ENCODE measurements around the gene LDLRAP1. TPM values are rescaled to one million over a fixed set of nuclear protein-coding genes. Genes with fewer than 3 reads are reported as not detected.
A peak's percentile ranks its signal among the peaks of the same experiment; 100 is the strongest.

The LDLRAP1 gene
- 24.7 and 29.2 TPM in 2 replicates for total RNA-seq (2021)
- Bru-seq, nascent RNA, result percentile 57 among the genes with signal in this experiment
- BruChase-seq, experiment 1, labeled RNA remaining after a 2-hour chase, result percentile 78 among the genes with signal in this experiment
- BruChase-seq, experiment 2, labeled RNA remaining after a 6-hour chase, result percentile 78 among the genes with signal in this experiment
- long read RNA-seq, transcript LDLRAP1-201 (9 exons, 2,940 nt), result major isoform, 30 of 44 reads
- long read RNA-seq, partial matches to known transcripts, result 5 of 44 reads
- long read RNA-seq, other reads (novel, unspliced or antisense), result 6 of 44 reads

GRCh38 chr1:25543425-25544242 is at the start of gene LDLRAP1:
Gene LDLRAP1, plus strand, starts transcription at chr1:25543606. Its CDS starts 93 bp downstream, at chr1:25543699.
- H3K27me3 ChIP-seq (ENCODE audit: insufficient read depth, low read depth), result no peaks in the 10 kb centered on the region
- 0 out of 2 replicates have a peak within 1 kb of the TSS, but pooled peaks have one; percentile 41 for H2AFZ ChIP-seq
- intact Hi-C loops (cut with micrococcal nuclease; ENCODE audit: unreplicated experiment), result no loop called here
- no peaks in the 10 kb centered on the region for H4K20me1 ChIP-seq (ENCODE audit: insufficient read depth)
- no TSS peak for BruUV-seq (replicated peaks)
- H3K9me3 ChIP-seq (ENCODE audit: insufficient read depth, low read depth), result no peaks in the 10 kb centered on the region
- POLR2A ChIA-PET (ENCODE audit: unreplicated experiment), result interaction anchor here (0.8 kb wide), 1 partner anchor 315 kb away, joined by 5 read pairs; no protein-coding TSS in a partner anchor
- peak in 1 of 2 experiments; percentile 78 for DNase-seq
- no peak within 1 kb of the TSS for H3K27ac ChIP-seq
- H3K36me3 ChIP-seq (ENCODE audit: low read depth), result no peaks in the 10 kb centered on the region
- H3K4me3 ChIP-seq, result peak within 1 kb of the TSS; percentile 68
- peaks cover 21% of the 10 kb centered on the region for H3K4me1 ChIP-seq (replicated peaks; ENCODE audit: insufficient read depth)
- peaks cover 39% of the 10 kb centered on the region for H3K79me2 ChIP-seq (ENCODE audit: low read depth)
- CTCF ChIA-PET, result no interaction called here
- TF ChIP-seq CTCF (conservative IDR thresholded peaks at IDR 0.05) (no peak), EZH2 (IDR thresholded peaks at IDR 0.05; ENCODE audit: low read depth) (no peak)
- peaks cover 7% of the 10 kb centered on the region; the same call in 1 of the 2 replicates for H3F3A ChIP-seq (ENCODE audit: insufficient read depth, low read depth)
- H3K4me2 ChIP-seq, result peak within 1 kb of the TSS; percentile 81
- no peaks in the 10 kb centered on the region for H3K9me2 ChIP-seq (ENCODE audit: insufficient read depth)

GRCh38 chr1:25494952-25495351 is 48.5 kb upstream of the LDLRAP1 start:
- Histone ChIP-seq H3K9me2 (ENCODE audit: insufficient read depth) (no peaks in the 10 kb centered on the region), H3F3A (ENCODE audit: insufficient read depth, low read depth) (0 out of 2 replicates have a peak, but pooled peaks cover 3% of the 10 kb centered on the region), H3K4me2 (no peak overlapping the region), H3K27me3 (ENCODE audit: insufficient read depth, low read depth) (no peaks in the 10 kb centered on the region), H3K79me2 (ENCODE audit: low read depth) (no peaks in the 10 kb centered on the region), H3K4me1 (replicated peaks; ENCODE audit: insufficient read depth) (no peaks in the 10 kb centered on the region), H3K9me3 (ENCODE audit: insufficient read depth, low read depth) (no peaks in the 10 kb centered on the region), H2AFZ (no peak overlapping the region), H3K36me3 (ENCODE audit: low read depth) (no peaks in the 10 kb centered on the region; the same call in none of the 2 replicates), H3K27ac (no peak overlapping the region), H4K20me1 (ENCODE audit: insufficient read depth) (no peaks in the 10 kb centered on the region), H3K4me3 (no peak overlapping the region)
- intact Hi-C loops (cut with micrococcal nuclease; ENCODE audit: unreplicated experiment), result no loop called here
- CTCF ChIA-PET, result no interaction called here
- BruUV-seq (replicated peaks), result no TSS peak
- POLR2A ChIA-PET (ENCODE audit: unreplicated experiment), result no interaction called here
- no peak for DNase-seq
- TF ChIP-seq EZH2 (IDR thresholded peaks at IDR 0.05; ENCODE audit: low read depth) (no peak), CTCF (conservative IDR thresholded peaks at IDR 0.05) (no peak)

GRCh38 chr1:25500694-25501093 is 42.7 kb upstream of the LDLRAP1 start:
- Histone ChIP-seq H3K79me2 (ENCODE audit: low read depth) (no peaks in the 10 kb centered on the region), H3K4me2 (no peak overlapping the region), H3K27ac (0 out of 2 replicates have a peak overlapping the region, but pooled peaks have one; percentile 9), H2AFZ (no peak overlapping the region), H3K9me2 (ENCODE audit: insufficient read depth) (no peaks in the 10 kb centered on the region), H3F3A (ENCODE audit: insufficient read depth, low read depth) (peaks cover 10% of the 10 kb centered on the region; the same call in 1 of the 2 replicates), H3K4me3 (no peak overlapping the region), H3K36me3 (ENCODE audit: low read depth) (no peaks in the 10 kb centered on the region), H3K27me3 (ENCODE audit: insufficient read depth, low read depth) (no peaks in the 10 kb centered on the region), H3K4me1 (replicated peaks; ENCODE audit: insufficient read depth) (peaks cover 16% of the 10 kb centered on the region; the same call in 1 of the 2 replicates), H4K20me1 (ENCODE audit: insufficient read depth) (no peaks in the 10 kb centered on the region), H3K9me3 (ENCODE audit: insufficient read depth, low read depth) (no peaks in the 10 kb centered on the region)
- POLR2A ChIA-PET (ENCODE audit: unreplicated experiment), result interaction anchor here (0.8 kb wide), 1 partner anchor 249 kb away, joined by 4 read pairs; no protein-coding TSS in a partner anchor
- no peak for DNase-seq
- intact Hi-C loops (cut with micrococcal nuclease; ENCODE audit: unreplicated experiment), result loop anchor here (5.0 kb wide), 1 partner anchor 312 kb away; no protein-coding TSS in a partner anchor
- no TSS peak for BruUV-seq (replicated peaks)
- TF ChIP-seq EZH2 (IDR thresholded peaks at IDR 0.05; ENCODE audit: low read depth), result no peak
- TF ChIP-seq CTCF (conservative IDR thresholded peaks at IDR 0.05), result no peak
- CTCF ChIA-PET, result interaction anchor here (0.7 kb wide), 1 partner anchor 83 kb away, joined by 7 read pairs; no protein-coding TSS in a partner anchor

Measured in PC-9 (cell line).